Islet precursor cell (in vitro differentiated cells): ENCODE measurements around the gene SPTLC3.

ENCODE experiments used
- DNase-seq: peaks from one replicate; pipeline ENCODE4 v3.0.0-alpha.2; 2018

Gene SPTLC3

GRCh38 chr20:13034936-13035335 lies 26.2 kb downstream of the SPTLC3 start:
- no peak for DNase-seq

GRCh38 chr20:13035399-13036152 lies 26.8 kb downstream of the SPTLC3 start:
- DNase-seq = no peak

GRCh38 chr20:13037727-13038126 lies 29.0 kb downstream of the SPTLC3 start:
- DNase-seq = no peak

- DNase-seq = no peak
Measured at GRCh38 chr20:13041574-13042457, 33.0 kb downstream of the SPTLC3 start.

- DNase-seq = no peak
Measured at GRCh38 chr20:13042458-13042794, 33.7 kb downstream of the SPTLC3 start.

GRCh38 chr20:13046409-13046808 lies 37.6 kb downstream of the SPTLC3 start:
- no peak for DNase-seq

GRCh38 chr20:13054011-13054410 lies 45.2 kb downstream of the SPTLC3 start:
- DNase-seq = no peak

DNA sequence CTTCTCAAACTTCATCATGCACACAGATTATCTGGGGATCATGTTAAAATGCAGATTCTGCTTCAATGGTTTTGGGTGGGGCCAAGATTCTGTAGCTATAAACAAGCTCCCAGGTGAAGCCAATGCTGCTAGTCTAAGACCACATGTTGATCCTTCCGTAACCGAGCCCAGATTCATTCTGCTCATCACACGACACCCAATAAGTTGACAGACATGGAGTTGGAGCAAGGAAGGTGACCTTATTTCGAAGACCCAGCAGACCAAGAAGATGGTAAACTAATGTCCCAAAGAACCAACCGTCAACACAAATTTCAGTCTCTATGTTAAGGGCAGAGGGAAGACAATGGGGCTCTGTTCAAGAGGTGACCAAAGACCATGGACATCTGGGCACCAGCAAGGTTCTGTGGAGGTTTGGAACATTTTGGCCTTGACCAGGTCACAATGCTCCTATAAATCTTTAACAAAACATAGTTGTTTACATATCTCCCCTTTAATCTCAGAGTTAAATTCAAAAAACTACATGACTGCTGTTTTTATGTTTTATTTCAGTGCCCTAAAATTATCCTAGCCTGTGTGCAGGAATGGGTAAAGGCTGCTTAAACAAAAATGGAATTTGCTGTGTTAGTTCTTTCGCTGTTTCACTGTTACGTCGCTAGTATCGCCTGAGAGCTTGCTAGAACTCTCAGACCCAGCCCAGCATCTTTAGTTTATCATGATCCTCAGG lies 50.1 kb downstream of the SPTLC3 start:
- no peak for DNase-seq

DNA sequence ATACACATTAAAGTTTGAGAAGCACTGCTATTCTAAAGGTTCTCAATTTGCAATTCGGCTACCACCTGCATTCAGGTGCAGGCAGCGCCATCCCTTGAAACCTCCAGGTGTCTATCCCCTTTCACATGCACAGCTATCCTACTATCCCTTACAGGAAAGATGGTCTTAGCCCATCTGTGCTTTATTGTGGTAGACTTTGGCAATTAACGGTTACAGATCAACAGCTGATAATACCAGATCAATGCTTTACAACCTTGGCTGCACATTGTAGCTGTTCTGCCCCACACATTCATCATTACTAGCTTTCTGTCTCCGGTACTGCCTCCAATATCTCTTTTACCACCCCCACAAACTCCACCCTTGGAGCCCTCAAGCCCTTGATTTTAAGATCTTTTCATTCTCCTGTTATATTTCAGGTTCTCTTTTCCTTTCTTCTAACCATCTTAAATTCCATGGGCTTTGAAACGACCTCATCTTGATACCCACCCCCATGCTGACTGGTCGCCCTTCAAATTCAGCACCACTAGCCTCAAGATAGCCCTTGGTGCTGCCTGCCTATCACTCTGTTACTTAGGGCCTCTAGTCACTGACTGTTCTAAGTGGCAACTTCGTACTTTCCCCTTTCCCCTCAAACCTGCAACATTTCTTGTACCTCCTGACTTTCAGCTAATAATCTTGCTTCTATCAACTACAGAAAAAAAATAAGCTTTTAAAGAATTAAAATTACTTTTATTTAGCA lies 50.8 kb downstream of the SPTLC3 start:
- DNase-seq = no peak

DNA sequence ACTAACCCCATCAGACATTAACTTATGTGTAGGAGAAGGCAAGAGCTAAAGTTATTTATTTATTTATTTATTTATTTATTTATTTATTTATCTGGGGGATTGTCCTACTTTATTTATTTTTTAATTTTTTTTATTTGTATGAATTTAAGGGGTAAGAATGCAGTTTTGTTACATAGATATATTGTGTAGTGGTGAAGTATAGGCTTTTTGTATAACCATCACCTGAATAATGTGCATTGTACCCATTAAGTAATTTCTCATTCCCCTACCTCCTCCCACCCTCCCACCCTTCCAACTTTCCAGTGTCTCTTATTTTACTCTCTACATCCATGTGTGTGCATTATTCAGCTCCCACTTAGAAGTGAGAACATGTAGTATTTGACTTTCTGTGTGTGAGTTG lies 51.6 kb downstream of the SPTLC3 start:
- DNase-seq = no peak

- DNase-seq = no peak
Measured at GRCh38 chr20:13061381-13061780, 52.6 kb downstream of the SPTLC3 start.

GRCh38 chr20:13062789-13063188 lies 54.0 kb downstream of the SPTLC3 start:
- no peak for DNase-seq

DNA sequence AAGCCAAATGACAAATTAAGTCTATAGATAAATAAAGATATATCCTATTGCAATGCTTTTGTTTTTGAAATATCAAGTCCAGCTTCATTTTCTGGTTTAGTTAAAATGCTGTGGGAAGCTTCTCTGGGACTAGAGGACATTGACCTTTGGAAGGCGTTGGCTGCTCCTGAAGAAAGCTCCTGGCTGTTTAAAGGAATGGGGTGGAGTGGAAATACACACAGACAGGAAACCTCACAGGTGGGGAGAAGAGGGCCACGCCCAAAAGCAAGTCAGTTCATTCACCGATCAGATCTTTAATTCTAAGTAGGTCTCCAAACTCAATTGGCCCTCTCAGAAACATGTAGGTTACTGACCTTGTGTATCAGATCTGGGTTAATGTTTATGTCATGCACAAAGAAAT lies 59.6 kb downstream of the SPTLC3 start:
- no peak for DNase-seq

DNA sequence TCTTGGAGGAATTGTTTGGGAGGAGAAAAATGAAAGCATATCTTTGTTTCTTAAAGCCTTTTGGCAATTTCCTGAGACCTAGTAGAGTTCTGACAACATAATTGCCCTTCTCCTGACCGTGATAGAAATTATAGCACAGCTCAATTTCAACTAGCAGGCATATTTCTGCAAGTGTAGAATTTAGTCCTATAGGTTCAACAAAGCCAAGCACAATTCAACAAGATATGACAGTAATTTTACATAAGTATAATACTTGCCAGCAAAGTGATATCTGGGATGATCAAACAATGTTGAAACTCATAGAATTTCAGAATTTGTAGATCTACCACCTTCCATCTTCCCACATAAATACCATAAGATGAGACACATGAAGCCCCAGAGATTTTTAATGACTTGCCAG lies 73.1 kb downstream of the SPTLC3 start:
- no peak for DNase-seq

GRCh38 chr20:13082378-13082777 lies 73.6 kb downstream of the SPTLC3 start:
- DNase-seq = no peak

GRCh38 chr20:13085275-13085674 lies 76.5 kb downstream of the SPTLC3 start:
- no peak for DNase-seq

GRCh38 chr20:13089950-13090469 lies 81.2 kb downstream of the SPTLC3 start:
- no peak for DNase-seq

DNA sequence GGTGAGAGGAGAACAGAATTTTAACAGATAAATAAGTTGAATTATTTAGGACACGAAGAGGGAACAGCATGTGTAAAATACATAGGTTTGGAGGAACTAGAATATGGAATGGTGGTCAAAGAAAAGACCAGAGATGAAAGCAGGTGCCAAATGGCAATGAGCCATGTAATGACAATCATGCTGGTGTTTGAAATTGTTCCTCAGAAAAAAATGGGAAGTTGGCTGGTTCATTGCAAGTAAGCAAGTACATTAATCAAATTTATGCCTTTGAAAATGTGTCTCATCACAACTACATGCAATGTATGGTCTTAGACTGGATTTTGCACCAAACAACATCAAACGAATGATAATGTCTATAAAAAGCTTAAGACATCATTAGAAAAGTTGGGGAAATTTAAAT lies 83.3 kb downstream of the SPTLC3 start:
- no peak for DNase-seq

DNA sequence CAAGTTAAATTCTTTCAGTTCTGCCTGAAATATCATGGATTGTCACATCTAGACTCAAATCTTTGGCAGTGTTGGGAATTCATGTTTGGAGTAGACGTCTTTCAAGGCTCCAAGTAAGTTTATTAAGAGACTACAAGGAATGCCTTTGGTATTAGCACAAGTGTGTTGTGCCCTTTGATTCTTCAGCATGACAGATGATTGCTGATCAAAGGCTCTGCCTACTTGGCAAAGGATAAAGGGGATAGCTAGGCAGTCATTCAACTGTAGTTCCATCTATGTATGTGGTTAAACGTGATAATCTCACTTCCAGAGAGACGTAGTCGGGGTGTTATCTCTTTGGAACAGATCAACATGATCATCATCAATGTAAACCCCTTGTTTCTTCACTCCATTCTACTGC lies 86.2 kb downstream of the SPTLC3 start:
- no peak for DNase-seq

DNA sequence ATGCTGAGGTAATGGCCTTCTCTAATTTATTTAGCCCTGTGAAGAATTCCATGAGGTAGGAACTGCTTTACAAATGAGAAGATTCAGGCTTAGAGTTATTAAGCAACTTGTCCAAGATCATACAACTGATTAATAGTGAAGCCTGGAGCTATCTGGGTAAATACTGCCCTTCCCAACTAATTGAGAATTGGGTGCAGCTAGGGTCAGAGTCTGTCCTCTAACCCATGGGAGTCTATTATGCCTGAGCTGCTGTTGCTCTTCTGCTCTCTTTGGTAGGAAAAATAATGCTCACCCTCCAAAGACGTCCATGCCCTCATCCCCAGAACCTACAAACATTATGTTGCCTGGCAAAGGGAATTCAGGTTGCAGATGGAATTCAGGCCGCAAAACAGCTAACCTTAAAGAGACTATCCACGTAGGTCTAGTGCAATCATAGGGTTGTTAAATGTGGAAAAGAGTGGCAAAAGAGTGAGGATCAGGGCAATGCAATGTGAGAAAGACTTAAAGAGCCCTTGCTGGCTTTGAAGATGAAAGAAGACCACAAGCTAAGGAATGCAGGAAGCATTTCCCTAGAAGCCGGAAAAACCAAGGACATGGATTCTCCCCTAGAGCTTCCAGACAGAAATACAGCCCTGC lies 90.1 kb downstream of the SPTLC3 start:
- peak; percentile 74 for DNase-seq

DNA sequence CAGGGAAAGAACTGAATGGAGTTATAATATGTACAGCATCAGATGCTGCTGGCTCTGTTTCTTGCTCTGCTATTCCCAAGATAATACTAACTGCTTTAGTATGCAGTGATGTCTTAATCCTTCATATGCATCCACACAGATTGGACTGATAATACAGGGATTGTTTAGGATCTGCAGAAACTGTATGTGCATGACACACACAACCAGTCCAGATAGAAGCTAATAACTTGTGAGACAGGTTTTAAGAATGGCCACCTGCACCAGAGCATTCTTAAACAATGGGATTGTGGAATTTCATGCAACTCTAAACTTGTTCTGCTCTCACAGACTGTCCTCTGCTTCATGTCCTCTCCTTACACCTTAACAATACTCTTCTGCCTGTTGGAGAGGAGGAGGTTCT lies 90.9 kb downstream of the SPTLC3 start:
- no peak for DNase-seq

DNA sequence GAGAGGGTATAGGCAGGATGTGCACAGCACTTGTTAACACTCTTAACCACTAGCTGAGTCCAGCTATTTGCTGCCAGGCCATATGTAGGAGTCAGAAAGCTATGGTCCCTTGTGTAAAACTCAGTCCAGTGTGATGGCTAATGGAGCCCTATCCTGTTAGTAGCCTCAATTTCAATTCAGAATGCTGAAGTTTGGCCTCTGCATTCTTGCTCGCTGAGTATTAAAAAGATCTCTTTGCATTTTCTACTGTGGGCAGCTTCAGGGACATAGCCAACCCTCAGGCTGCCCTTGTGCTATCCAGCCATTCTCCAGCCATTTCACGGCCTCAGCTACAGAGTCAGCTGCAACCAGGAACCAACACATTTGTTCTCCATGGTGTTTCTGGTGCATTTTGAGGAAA lies 92.5 kb downstream of the SPTLC3 start:
- DNase-seq = no peak
